ENCODE measurements around the gene SORCS2.

DNA sequence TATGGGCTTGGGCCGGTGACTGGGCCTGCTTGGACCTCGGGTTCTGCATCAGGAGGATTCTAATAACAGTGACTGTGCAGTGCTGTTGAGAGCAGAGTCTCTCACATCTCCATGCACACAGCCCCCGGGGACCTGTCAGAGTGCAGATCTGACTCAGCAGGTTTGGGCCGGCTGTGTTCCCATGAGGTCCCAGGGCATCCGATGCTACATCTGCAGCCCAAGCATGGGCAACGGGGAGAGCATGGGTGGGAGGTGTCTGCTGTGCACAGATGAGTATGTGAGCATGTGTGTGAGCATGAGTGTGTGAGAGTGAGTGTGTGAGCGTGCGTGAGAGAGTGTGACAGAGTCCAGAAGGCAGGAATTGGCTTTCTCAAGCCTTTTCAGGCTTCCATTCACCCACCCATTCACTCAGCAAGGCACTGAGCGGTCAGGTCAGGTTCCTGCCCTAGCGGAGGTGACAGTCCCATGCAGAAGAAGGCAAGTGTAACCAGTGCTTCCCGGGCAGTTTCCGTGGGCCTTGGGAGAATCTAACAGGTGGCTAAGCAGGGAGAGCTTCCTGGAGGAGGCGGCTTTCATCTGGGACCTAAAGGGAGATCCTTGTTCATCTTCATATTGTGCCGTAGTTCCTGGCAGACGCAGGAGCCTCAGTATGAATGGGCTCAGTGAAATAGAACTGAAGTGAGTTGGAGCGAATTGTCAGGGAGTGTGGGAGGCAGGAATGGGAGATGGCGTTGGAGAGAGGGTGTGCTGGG lies 62.6 kb downstream of the SORCS2 start:
- TF ChIP-seq POLR2AphosphoS5 (IDR thresholded peaks at IDR 0.05; ENCODE audit: low read depth, low read length) (no peak), FOXP2 (optimal IDR thresholded peaks at IDR 0.05; ENCODE audit: borderline replicate concordance, extremely low read depth, extremely low read length, insufficient read depth) (no peak), REST (IDR thresholded peaks at IDR 0.05; ENCODE audit: insufficient read depth in 1 of 2, low read depth in 2 of 2, low read length in 2 of 2) (no peak), TAF1 (IDR thresholded peaks at IDR 0.05; ENCODE audit: borderline replicate concordance, insufficient read depth, low read length) (no peak)

All from PFSK-1 (cell line).